Common myeloid progenitor, CD34-positive (primary cell): Measurements from ENCODE around the gene ME1.

Source experiments
- CTCF ChIA-PET: fragments of 350-600 bp; sonication (Branson Sonifier 250); formaldehyde crosslinking; loops from one replicate; lab custom pipeline; 2021; ENCODE audit warnings: antibody characterized with exemption; lab: Charles Lee
- POLR2A ChIA-PET: fragments of 350-600 bp; sonication (Branson Sonifier 250); formaldehyde crosslinking; loops from one replicate; lab custom pipeline; 2021; ENCODE audit warnings: antibody characterized with exemption; lab: Charles Lee
- DNase-seq, 3 donors: peaks; one replicate each; pipeline versions ENCODE4 v3.0.0 to v3.0.0-alpha.2; 2013
- H3K27ac ChIP-seq, 2 experiments: 1 replicate in 1 of 2; 2 replicates in 1 of 2; pipeline ENCODE4 v1.7.0; 2013; ENCODE audit warnings: inconsistent platforms in 2 of 2, low read length in 2 of 2, mild to moderate bottlenecking in 2 of 2, low read depth in 1 of 2, moderate library complexity in 1 of 2; ENCODE audit not compliant: severe bottlenecking in 2 of 2, insufficient read depth in 1 of 2, poor library complexity in 1 of 2
- H3K27me3 ChIP-seq, 5 experiments: replicated peaks in 2 of 5; 1 replicate in 3 of 5; 2 replicates in 2 of 5; pipeline versions ENCODE4 v1.6.1 to v1.7.0; 2013; ENCODE audit warnings: low read length in 4 of 5, mild to moderate bottlenecking in 2 of 5, moderate library complexity in 2 of 5, inconsistent platforms in 1 of 5; ENCODE audit not compliant: insufficient read depth in 5 of 5, control insufficient read depth in 4 of 5
- H3K36me3 ChIP-seq, 4 experiments: 1 replicate in 2 of 4; 2 replicates in 2 of 4; pipeline versions ENCODE4 v1.6.1 to v1.7.0; 2013; ENCODE audit warnings: low read length in 3 of 4, control low read depth in 1 of 4, mild to moderate bottlenecking in 1 of 4; ENCODE audit not compliant: control insufficient read depth in 4 of 4, insufficient read depth in 4 of 4
- H3K4me1 ChIP-seq, 4 experiments: 1 replicate in 3 of 4; 2 replicates in 1 of 4; pipeline versions ENCODE4 v1.6.1 to v1.7.1; 2013; ENCODE audit warnings: low read length in 3 of 4, mild to moderate bottlenecking in 3 of 4, control low read depth in 1 of 4, inconsistent platforms in 1 of 4, moderate library complexity in 1 of 4; ENCODE audit not compliant: control insufficient read depth in 4 of 4, insufficient read depth in 4 of 4; ENCODE audit errors: control extremely low read depth in 1 of 4
- H3K4me3 ChIP-seq, 7 experiments: 1 replicate in 4 of 7; 2 replicates in 3 of 7; pipeline versions ENCODE4 v1.5.1 to v1.7.0; 2013; ENCODE audit warnings: mild to moderate bottlenecking in 7 of 7, low read length in 6 of 7, moderate library complexity in 6 of 7, inconsistent platforms in 2 of 7, low read depth in 2 of 7, control low read depth in 1 of 7; ENCODE audit not compliant: insufficient read depth in 4 of 7, control insufficient read depth in 1 of 7; ENCODE audit errors: extremely low read depth in 1 of 7
- H3K9me3 ChIP-seq, 5 experiments: 1 replicate in 4 of 5; 2 replicates in 1 of 5; pipeline versions ENCODE4 v1.6.1 to v1.7.1; 2013; ENCODE audit warnings: low read length in 4 of 5, mild to moderate bottlenecking in 2 of 5, inconsistent platforms in 1 of 5, low read depth in 1 of 5, moderate library complexity in 1 of 5; ENCODE audit not compliant: control insufficient read depth in 4 of 5, insufficient read depth in 2 of 5; ENCODE audit errors: control extremely low read depth in 1 of 5
- WGBS: methylation state at CpG from one replicate; pipeline ENCODE4 v1.1.5; 2013; ENCODE audit not compliant: insufficient coverage; 5-methylcytosine and 5-hydroxymethylcytosine counted together

ME1 gene

GRCh38 chr6:83221889-83222479 lies 208.9 kb downstream of the ME1 start:
- no peaks in the 10 kb centered on the region for H3K4me1 ChIP-seq
- H3K36me3 ChIP-seq = peaks cover 0 to 6% (median 0%) of the 10 kb centered on the region in 4 experiments
- ChIA-PET CTCF (interaction anchor here (0.6 to 12.0 kb wide), 28 partner anchors 9 to 469 kb away, joined by 3 to 162 read pairs (median 4); partner anchors contain the start of genes PRSS35 and UBE3D), POLR2A (no interaction called here)
- peak; percentile 42 to 69 (median 62) for DNase-seq
- no peak overlapping the region for H3K27ac ChIP-seq
- no peaks in the 10 kb centered on the region for H3K9me3 ChIP-seq
- 100% methylated on average over 2 of the region's 3 CpGs for WGBS
- H3K4me3 ChIP-seq = no peak overlapping the region
- H3K27me3 ChIP-seq = peaks cover 0 to 2% (median 0%) of the 10 kb centered on the region in 5 experiments

GRCh38 chr6:83221276-83221675 lies 209.6 kb downstream of the ME1 start:
- H3K36me3 ChIP-seq = peaks cover 0 to 6% (median 0%) of the 10 kb centered on the region in 4 experiments
- CTCF ChIA-PET = interaction anchor here (0.7 to 12.0 kb wide), 21 partner anchors 10 to 386 kb away, joined by 3 to 162 read pairs (median 4); partner anchors contain the start of genes PRSS35 and UBE3D
- POLR2A ChIA-PET = no interaction called here
- DNase-seq = no peak
- no peaks in the 10 kb centered on the region for H3K9me3 ChIP-seq
- H3K27ac ChIP-seq = no peak overlapping the region
- H3K27me3 ChIP-seq = no peaks in the 10 kb centered on the region
- no peaks in the 10 kb centered on the region for H3K4me1 ChIP-seq
- H3K4me3 ChIP-seq = no peak overlapping the region
- 100% methylated on average over 1 of the region's 1 CpG for WGBS

GRCh38 chr6:83220121-83220520 lies 210.7 kb downstream of the ME1 start:
- Histone ChIP-seq H3K27ac (no peak overlapping the region), H3K36me3 (peaks cover 0 to 6% (median 0%) of the 10 kb centered on the region in 4 experiments), H3K9me3 (no peaks in the 10 kb centered on the region), H3K27me3 (no peaks in the 10 kb centered on the region), H3K4me3 (no peak overlapping the region), H3K4me1 (no peaks in the 10 kb centered on the region)
- ChIA-PET CTCF (interaction anchor here (1.1 to 12.0 kb wide), 5 partner anchors 9 to 299 kb away, joined by 4 to 162 read pairs (median 21); partner anchors contain the start of genes DOP1A, PRSS35 and UBE3D), POLR2A (no interaction called here)
- no peak for DNase-seq

GRCh38 chr6:83218646-83219045 lies 212.2 kb downstream of the ME1 start:
- Histone ChIP-seq H3K4me1 (no peaks in the 10 kb centered on the region), H3K27me3 (no peaks in the 10 kb centered on the region), H3K9me3 (no peaks in the 10 kb centered on the region), H3K4me3 (no peak overlapping the region), H3K27ac (no peak overlapping the region), H3K36me3 (peaks cover 0 to 2% (median 0%) of the 10 kb centered on the region in 4 experiments)
- DNase-seq = no peak
- no CpG with 5 or more reads among the region's 3 CpGs for WGBS
- CTCF ChIA-PET = interaction anchor here (1.5 to 12.0 kb wide), 3 partner anchors 8 to 294 kb away, joined by 5 to 162 read pairs (median 86); partner anchors contain the start of genes DOP1A, PRSS35 and UBE3D
- POLR2A ChIA-PET = no interaction called here

GRCh38 chr6:83216806-83217205 lies 214.0 kb downstream of the ME1 start:
- no peaks in the 10 kb centered on the region for H3K36me3 ChIP-seq
- DNase-seq = no peak
- CTCF ChIA-PET = interaction anchor here (0.8 to 12.0 kb wide), 10 partner anchors 9 to 302 kb away, joined by 3 to 162 read pairs (median 4); partner anchors contain the start of genes DOP1A, PRSS35 and UBE3D
- POLR2A ChIA-PET = no interaction called here
- H3K4me3 ChIP-seq = no peak overlapping the region
- no peak overlapping the region for H3K27ac ChIP-seq
- H3K27me3 ChIP-seq = peaks cover 0 to under 1% (median 0%) of the 10 kb centered on the region in 5 experiments
- no peaks in the 10 kb centered on the region for H3K9me3 ChIP-seq
- H3K4me1 ChIP-seq = no peaks in the 10 kb centered on the region

- 14% methylated on average over 4 of the region's 7 CpGs for WGBS
- ChIA-PET POLR2A (interaction anchor here (1.0 kb wide), 1 partner anchor 148 kb away, joined by 3 read pairs; the partner anchor contains the start of gene DOP1A), CTCF (interaction anchor here (0.6 to 12.0 kb wide), 23 partner anchors 8 to 967 kb away, joined by 3 to 162 read pairs (median 3); partner anchors contain the start of genes DOP1A, PRSS35, RWDD2A and UBE3D)
- peak; percentile 71 to 82 (median 80) for DNase-seq
- Histone ChIP-seq H3K9me3 (no peaks in the 10 kb centered on the region), H3K4me3 (no peak overlapping the region), H3K36me3 (peaks cover 0 to 6% (median 0%) of the 10 kb centered on the region in 4 experiments), H3K27me3 (peaks cover 0 to 2% (median 0%) of the 10 kb centered on the region in 5 experiments), H3K4me1 (no peaks in the 10 kb centered on the region), H3K27ac (no peak overlapping the region)
Observed at GRCh38 chr6:83215131-83216047, 215.5 kb downstream of the ME1 start.
